ENCODE data around the gene MRTFA.
A peak's percentile ranks its signal among the peaks of the same experiment; 100 is the strongest.
"Not testable (repeated sequence)": the region's sequence is repeated elsewhere in the genome, so short reads cannot be mapped to it uniquely, and the experiment has no call there.

MRTFA gene

GRCh38 chr22:40636380-40637182 lies at the start of gene MRTFA:
MRTFA (minus strand) TSS chr22:40636719.
- DNase-seq (ENCODE audit: low read depth, low spot score): peak; percentile 99

GRCh38 chr22:40685406-40685805 lies 48.9 kb upstream of the MRTFA start:
- DNase-seq (ENCODE audit: low read depth, low spot score): no peak

GRCh38 chr22:40684728-40685127 lies 48.2 kb upstream of the MRTFA start:
- no peak for DNase-seq (ENCODE audit: low read depth, low spot score)

GRCh38 chr22:40681451-40681850 lies 44.9 kb upstream of the MRTFA start:
- no peak for DNase-seq (ENCODE audit: low read depth, low spot score)

GRCh38 chr22:40680819-40681183 lies 44.3 kb upstream of the MRTFA start:
- DNase-seq (ENCODE audit: low read depth, low spot score): no peak

GRCh38 chr22:40679964-40680818 lies 43.7 kb upstream of the MRTFA start:
- DNase-seq (ENCODE audit: low read depth, low spot score): no peak

GRCh38 chr22:40679249-40679963 lies 42.9 kb upstream of the MRTFA start, which contains the start of gene MCHR1:
MCHR1 (plus strand) TSS chr22:40679484; CDS start chr22:40679653, 169 bp downstream.
- no peak for DNase-seq (ENCODE audit: low read depth, low spot score)

GRCh38 chr22:40678493-40679248 lies 42.2 kb upstream of the MRTFA start:
- DNase-seq (ENCODE audit: low read depth, low spot score): no peak

GRCh38 chr22:40676644-40677043 lies 40.1 kb upstream of the MRTFA start:
- DNase-seq (ENCODE audit: low read depth, low spot score): no peak

GRCh38 chr22:40676166-40676565 lies 39.6 kb upstream of the MRTFA start:
- DNase-seq (ENCODE audit: low read depth, low spot score): not testable (repeated sequence)

- no peak for DNase-seq (ENCODE audit: low read depth, low spot score)
Observed at GRCh38 chr22:40674274-40674673, 37.8 kb upstream of the MRTFA start.

- no peak for DNase-seq (ENCODE audit: low read depth, low spot score)
Observed at GRCh38 chr22:40673017-40673416, 36.5 kb upstream of the MRTFA start.

GRCh38 chr22:40671796-40672360 lies 35.4 kb upstream of the MRTFA start:
- no peak for DNase-seq (ENCODE audit: low read depth, low spot score)

GRCh38 chr22:40671369-40671768 lies 34.9 kb upstream of the MRTFA start:
- DNase-seq (ENCODE audit: low read depth, low spot score): no peak

- DNase-seq (ENCODE audit: low read depth, low spot score): no peak
Observed at GRCh38 chr22:40670058-40670457, 33.5 kb upstream of the MRTFA start.

GRCh38 chr22:40668611-40669411 lies 32.3 kb upstream of the MRTFA start:
- no peak for DNase-seq (ENCODE audit: low read depth, low spot score)

- DNase-seq (ENCODE audit: low read depth, low spot score): no peak
Observed at GRCh38 chr22:40666151-40666848, 29.8 kb upstream of the MRTFA start.

GRCh38 chr22:40665312-40665711 lies 28.8 kb upstream of the MRTFA start:
- DNase-seq (ENCODE audit: low read depth, low spot score): no peak

GRCh38 chr22:40661671-40662070 lies 25.2 kb upstream of the MRTFA start:
- DNase-seq (ENCODE audit: low read depth, low spot score): no peak

- no peak for DNase-seq (ENCODE audit: low read depth, low spot score)
Observed at GRCh38 chr22:40660730-40661129, 24.2 kb upstream of the MRTFA start.
